ENCODE results near the gene FRMD4B. TPM values are rescaled to one million over a fixed set of nuclear protein-coding genes. Genes with fewer than 3 reads are reported as not detected.
A peak's percentile ranks its signal among the peaks of the same experiment; 100 is the strongest.

The FRMD4B gene
- total RNA-seq, 4 donors from 2014 or later, result 9.3 to 54.5 (median 27.9) TPM

DNA sequence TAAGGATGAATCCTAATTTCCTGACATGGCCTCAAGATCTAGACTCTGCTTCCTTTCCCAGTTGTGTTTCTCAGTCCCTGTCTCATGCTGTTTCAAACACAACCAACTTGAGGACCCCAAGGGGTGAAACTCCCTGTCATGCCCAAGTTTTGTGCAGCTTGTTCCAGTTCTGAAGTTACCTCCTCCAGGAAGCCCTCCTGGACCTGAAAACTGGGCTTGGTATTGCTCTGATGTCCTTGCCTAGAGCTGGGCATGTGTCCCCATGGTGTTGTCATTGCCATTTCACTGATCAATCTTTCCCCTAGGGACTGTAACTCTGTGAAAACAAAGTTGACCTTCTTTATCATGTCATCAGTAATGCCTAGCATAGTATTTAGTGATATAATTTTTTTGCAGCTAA, 257.4 kb downstream of the FRMD4B start:
- H3K9me3 ChIP-seq, result no peaks in the 10 kb centered on the region
- H3K36me3 ChIP-seq, result no peaks in the 10 kb centered on the region
- no peak overlapping the region for H3K27ac ChIP-seq
- no peaks in the 10 kb centered on the region for H3K4me1 ChIP-seq
- TF ChIP-seq, protein P1, sequence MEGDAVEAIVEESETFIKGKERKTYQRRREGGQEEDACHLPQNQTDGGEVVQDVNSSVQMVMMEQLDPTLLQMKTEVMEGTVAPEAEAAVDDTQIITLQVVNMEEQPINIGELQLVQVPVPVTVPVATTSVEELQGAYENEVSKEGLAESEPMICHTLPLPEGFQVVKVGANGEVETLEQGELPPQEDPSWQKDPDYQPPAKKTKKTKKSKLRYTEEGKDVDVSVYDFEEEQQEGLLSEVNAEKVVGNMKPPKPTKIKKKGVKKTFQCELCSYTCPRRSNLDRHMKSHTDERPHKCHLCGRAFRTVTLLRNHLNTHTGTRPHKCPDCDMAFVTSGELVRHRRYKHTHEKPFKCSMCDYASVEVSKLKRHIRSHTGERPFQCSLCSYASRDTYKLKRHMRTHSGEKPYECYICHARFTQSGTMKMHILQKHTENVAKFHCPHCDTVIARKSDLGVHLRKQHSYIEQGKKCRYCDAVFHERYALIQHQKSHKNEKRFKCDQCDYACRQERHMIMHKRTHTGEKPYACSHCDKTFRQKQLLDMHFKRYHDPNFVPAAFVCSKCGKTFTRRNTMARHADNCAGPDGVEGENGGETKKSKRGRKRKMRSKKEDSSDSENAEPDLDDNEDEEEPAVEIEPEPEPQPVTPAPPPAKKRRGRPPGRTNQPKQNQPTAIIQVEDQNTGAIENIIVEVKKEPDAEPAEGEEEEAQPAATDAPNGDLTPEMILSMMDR (IDR thresholded peaks at IDR 0.05), result no peak
- TF ChIP-seq POLR2A (IDR thresholded peaks at IDR 0.05), result no peak
- no peak for DNase-seq
- no peak overlapping the region for H3K4me3 ChIP-seq
- H3K27me3 ChIP-seq, result no peaks in the 10 kb centered on the region

DNA sequence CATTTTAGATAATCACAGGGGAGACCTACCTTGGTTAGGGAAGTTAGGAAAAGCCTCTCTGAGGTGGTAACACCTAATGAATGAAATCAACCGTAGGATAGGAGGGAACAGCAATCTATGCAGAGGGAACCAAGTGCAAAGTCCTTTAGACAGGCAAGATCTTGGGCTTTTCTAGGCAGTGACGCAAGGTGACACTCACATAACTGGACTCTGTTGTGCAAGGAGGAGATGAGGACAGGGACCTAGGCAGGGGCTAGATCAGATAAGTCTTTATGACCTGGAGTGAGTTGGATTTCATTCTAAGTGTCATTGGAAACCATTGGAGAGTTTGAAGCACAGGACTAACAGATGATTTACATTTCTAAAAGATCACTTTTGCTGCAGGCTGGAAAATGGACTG, 258.9 kb downstream of the FRMD4B start:
- DNase-seq, result peak in 1 of 3 donors; percentile 55
- TF ChIP-seq POLR2A (IDR thresholded peaks at IDR 0.05), result no peak
- TF ChIP-seq, protein P1 (IDR thresholded peaks at IDR 0.05), result no peak
- Histone ChIP-seq H3K27me3 (no peaks in the 10 kb centered on the region), H3K4me3 (no peak overlapping the region), H3K36me3 (no peaks in the 10 kb centered on the region), H3K9me3 (no peaks in the 10 kb centered on the region), H3K4me1 (no peaks in the 10 kb centered on the region), H3K27ac (no peak overlapping the region)

- Histone ChIP-seq H3K4me1 (no peaks in the 10 kb centered on the region), H3K9me3 (no peaks in the 10 kb centered on the region), H3K27ac (no peak overlapping the region), H3K27me3 (no peaks in the 10 kb centered on the region), H3K4me3 (no peak overlapping the region), H3K36me3 (no peaks in the 10 kb centered on the region)
- no peak for DNase-seq
- TF ChIP-seq, protein P1 (IDR thresholded peaks at IDR 0.05), result no peak
- no peak for TF ChIP-seq POLR2A (IDR thresholded peaks at IDR 0.05)
These were observed 259.7 kb downstream of the FRMD4B start for GRCh38 chr3:69126216-69126615.

DNA sequence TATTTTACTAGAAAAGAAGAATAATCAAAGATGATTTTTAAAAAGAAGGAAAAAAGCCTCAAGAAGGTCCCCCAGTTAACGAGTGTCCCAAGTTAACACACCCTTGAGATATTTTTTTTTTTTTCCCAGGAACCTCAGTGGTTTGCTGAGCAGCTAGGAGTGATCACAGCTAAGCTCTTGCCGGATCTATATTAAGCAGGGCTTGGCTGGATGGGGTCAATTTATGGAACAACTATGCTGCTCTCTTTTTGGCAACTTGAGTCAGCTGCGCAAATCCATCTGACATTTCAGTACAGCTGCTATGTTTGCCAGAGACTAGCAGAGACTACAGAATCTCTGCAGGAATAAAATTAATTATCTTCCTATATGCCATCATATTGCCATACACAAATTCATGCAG, 263.5 kb downstream of the FRMD4B start, which contains the start of gene LMOD3:
TSS of gene LMOD3 (minus strand) at position 193 of the 400 bp plus-strand sequence. CDS start 209 bp downstream, outside the sequence.
- Histone ChIP-seq H3K9me3 (no peaks in the 10 kb centered on the region), H3K4me1 (no peaks in the 10 kb centered on the region), H3K27ac (no peak within 1 kb of the TSS), H3K36me3 (no peaks in the 10 kb centered on the region), H3K27me3 (no peaks in the 10 kb centered on the region), H3K4me3 (no peak within 1 kb of the TSS)
- TF ChIP-seq, protein P1 (IDR thresholded peaks at IDR 0.05), result no peak
- TF ChIP-seq POLR2A (IDR thresholded peaks at IDR 0.05), result no peak
- DNase-seq, result no peak

DNA sequence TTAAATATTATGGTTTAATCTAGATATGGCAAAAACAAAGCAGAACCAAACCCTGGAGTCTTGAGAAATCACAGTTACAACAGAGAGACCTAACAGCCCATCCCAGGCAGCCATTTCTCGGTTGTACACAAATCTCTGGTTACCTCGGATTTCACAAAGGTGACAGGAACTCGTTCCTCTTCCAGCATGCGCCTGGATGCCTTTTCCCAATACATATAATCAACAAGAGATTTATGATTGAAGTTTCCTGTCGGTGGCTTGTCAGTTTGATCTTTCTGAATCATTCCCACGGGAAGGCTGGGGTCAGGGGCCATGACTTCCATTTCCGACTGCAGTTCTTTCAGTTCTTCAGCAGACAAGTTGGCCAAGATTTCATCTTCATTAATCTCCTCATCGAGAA, 263.9 kb downstream of the FRMD4B start:
- DNase-seq, result no peak
- Histone ChIP-seq H3K27me3 (no peaks in the 10 kb centered on the region), H3K27ac (no peak overlapping the region), H3K36me3 (no peaks in the 10 kb centered on the region), H3K9me3 (no peaks in the 10 kb centered on the region), H3K4me1 (no peaks in the 10 kb centered on the region), H3K4me3 (no peak overlapping the region)
- TF ChIP-seq POLR2A (IDR thresholded peaks at IDR 0.05), result no peak
- TF ChIP-seq, protein P1 (IDR thresholded peaks at IDR 0.05), result no peak

- no peak overlapping the region for H3K4me3 ChIP-seq
- no peak for TF ChIP-seq POLR2A (IDR thresholded peaks at IDR 0.05)
- TF ChIP-seq, protein P1 (IDR thresholded peaks at IDR 0.05), result no peak
- no peaks in the 10 kb centered on the region for H3K27me3 ChIP-seq
- DNase-seq, result no peak
- no peaks in the 10 kb centered on the region for H3K9me3 ChIP-seq
- no peaks in the 10 kb centered on the region for H3K36me3 ChIP-seq
- no peak overlapping the region for H3K27ac ChIP-seq
- no peaks in the 10 kb centered on the region for H3K4me1 ChIP-seq
These were observed 264.4 kb downstream of the FRMD4B start for GRCh38 chr3:69121513-69121912.
